EL (cell line): ENCODE measurements around the gene TUBA3C.
"Not testable (repeated sequence)": the region's sequence is repeated elsewhere in the genome, so short reads cannot be mapped to it uniquely, and the experiment has no call there.

Source experiments
- DNase-seq: peaks from one replicate; pipeline ENCODE4 v3.0.0-alpha.2; 2016

The TUBA3C gene

DNA sequence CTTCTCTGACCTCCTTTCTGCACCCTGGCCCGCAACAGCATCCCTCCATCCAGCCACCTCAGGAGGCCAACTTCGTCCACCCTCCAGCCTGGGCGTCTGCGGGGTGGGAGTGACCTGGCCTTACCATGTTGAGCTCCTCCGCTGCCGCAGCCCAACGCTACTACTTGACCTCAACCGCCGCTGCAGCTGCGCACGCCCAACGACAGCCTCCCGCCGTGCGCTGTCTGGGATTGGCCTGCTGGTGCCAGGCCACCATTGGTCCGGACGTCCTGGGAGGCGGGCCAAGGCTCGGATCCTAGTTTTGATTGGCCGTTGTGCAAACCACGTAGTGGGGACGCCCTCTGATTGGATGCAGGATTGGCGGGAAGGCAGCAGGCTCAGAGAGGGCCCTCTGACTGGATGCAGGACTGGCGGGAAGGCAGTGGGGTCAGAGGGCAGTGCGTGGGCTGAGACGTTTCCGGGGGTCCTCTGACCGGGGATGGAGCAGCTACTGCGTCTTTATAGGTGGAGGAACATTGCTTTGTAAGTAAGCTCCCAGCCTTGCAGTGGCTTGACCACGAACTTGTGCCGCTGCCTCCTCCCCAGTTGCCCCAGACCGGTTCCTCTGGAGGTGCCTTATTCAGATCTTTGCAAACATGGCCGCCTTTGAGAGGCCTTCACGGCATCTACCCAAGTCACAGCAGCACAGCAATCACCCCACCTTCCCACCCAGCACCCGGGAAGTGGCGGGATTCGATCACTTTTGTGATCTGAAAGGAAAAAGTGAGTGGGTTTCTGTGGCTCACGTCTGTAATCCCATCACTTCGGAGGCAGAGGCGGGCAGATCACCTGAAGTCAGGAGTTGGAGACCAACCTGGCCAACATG is at the start of gene TUBA3C:
Gene TUBA3C, minus strand, starts transcription at position 204 of the 865 bp plus-strand sequence. Its CDS starts 77 bp downstream, at position 127.
- DNase-seq, result no peak

DNA sequence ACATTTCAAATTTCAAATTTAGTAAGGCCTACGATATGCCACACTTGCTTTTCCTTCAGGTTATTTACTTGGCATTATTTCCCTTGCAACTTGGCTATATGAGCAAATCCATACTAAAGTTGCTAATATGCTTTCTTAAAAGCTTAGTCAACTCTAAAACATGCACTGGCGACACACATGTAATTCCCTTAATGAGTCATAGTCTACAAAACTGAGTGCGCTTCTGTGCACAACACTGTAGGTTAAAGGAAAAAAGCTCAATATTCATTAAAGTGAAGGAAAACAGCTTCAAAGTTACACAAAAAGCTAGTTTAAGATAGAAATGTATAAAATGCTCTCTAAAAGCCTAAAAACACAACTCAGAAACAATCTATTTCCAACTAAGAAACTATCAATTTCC is 25.8 kb upstream of the TUBA3C start:
- not testable (repeated sequence) for DNase-seq

DNA sequence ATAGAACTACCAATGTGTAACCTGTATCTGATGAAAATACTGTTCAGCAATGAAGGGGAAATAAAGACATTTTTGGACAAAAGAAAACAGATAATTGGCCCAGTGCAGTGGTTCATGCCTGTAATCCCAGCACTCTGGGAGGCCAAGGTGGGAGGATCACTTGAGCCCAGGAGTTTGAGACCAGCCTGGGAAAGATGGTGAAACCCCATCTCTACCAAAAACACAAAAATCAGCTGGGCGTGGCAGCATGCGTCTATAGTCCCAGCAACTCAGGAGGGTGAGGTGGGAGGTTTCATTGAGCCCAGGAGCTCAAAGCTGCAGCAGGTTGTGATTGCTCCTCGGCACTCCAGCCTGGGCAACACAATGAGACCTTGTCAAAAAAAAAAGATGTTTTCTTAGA is 11.0 kb upstream of the TUBA3C start:
- not testable (repeated sequence) for DNase-seq

DNA sequence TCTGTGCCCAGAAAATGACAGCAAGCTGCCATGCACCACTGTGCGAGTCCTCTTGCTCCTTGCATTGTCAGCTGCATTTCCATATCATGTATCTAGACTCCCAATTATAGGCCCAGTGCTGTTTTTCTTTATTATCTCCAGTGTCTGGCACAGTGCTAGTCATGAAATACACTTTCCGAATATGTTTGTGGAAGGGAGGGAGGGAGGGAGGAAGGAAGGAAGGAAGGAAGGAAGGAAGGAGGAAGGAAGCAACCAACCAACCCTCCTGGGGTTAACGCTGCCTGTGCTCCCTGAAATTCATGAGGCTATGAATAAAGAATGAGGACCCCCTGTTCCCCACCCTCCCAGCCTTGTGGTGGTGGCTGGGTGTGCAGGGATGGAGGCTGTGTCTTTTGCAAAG is 8.3 kb upstream of the TUBA3C start:
- not testable (repeated sequence) for DNase-seq

DNA sequence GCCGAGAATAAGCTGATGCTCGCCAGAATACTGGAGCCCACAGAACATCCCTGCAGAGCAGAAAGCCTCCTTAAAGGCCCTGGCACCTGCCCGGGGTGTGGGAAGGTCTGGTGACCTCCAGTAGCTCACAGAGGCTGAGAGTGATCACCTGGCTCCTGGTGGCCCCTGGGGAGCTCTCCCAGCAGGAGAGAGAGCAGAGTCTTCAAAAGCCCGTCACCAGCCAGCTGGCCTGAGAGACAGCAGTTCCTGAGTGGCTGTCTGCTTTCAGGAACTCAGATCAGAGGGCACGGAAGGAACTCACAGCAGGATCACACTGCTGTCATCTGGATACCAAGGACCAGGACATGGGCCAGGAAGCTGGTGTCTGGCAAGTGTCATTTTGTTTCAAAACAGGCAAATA is 7.7 kb upstream of the TUBA3C start:
- DNase-seq, result not testable (repeated sequence)

DNA sequence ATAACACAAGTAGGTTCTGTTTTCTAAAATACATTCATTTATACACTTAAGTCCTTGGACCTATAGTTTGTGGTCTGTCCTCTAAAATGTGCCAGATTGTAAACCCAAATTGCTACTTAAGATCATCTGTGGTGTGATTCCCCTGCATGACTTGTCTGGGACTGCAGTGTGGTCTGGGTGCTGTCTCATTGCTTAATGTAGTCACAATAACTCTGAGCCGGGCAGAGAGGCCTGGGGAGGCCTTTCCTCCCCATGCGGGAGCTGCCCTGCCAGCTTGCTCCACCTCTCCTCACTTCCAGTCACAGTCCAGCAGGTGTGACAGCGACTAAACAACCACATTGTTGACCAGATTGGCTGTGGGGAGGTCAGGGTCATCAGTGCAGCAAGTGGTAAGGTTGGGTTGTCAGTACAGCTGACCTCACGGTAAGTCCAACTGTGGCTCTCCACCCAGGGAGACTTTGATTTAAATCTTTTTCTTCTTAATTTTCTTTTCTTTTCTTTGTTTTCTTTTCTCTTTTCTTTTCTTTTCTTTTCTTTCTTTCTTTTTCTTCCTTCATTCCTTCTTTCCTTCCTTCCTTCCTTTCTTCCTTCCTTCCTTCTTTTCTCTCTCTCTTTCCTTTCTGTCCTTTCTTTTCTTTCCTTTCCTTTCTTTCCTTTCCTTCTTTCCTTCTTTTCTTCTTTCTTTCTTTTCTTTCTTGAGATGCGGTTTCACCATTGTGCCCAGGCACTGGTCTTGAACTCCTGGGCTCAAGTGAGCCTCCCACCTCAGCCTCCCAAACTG is 4.4 kb upstream of the TUBA3C start:
- DNase-seq, result no peak

DNA sequence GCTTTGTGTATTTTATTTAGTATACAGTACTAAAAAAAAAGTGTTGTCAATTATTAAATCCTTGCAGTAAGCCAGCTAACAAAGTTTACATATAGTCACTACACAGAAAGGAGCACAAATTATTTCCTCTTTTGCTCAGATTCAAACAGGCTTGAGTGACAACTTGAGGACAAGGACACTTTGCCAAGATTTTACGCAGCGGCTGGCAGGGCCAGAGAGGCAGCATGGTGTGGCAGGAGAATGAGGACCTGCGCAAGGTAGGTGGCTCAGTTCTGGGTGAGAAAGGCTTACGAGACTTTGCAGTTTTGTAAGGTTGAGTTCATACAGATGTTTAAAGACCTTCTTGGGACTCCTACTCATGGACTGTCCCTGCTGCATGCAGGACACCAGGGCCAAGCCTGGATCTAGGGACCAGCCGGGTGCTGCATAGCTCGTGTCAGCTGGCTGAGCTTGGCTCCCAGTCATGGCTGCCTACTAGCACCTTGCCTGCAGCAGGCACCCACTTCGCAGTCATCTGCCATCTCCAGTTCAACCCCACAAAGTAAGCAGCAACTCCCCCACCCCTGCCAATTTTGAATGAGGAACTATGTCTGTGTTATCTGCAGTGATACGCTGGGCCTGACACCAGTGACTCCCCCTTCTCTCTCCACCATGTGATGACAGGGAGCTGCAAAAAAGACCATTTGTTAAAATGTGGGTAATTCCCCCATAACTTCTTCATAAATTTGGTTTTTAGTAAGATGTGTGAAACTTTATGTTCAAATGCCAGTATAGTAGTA is 3.7 kb upstream of the TUBA3C start:
- no peak for DNase-seq

DNA sequence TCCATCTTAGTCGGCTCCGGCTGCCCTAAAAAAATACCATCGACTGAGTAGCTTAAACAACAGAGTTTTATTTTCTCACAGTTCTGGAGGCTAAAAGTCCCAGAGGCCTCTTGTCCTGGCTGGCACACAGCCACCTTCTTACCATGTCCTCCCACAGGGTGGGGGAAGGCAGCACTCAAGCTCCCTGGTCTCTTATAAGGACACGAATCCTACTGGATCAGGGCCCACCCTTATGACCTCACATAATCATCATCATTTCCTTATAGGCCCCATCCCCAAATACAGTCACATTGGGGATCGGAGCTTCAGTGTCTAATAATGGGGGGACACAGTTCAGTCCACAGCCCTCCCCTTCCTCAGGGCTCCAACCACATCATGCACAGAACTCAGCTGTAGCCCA is 2.6 kb upstream of the TUBA3C start:
- no peak for DNase-seq

DNA sequence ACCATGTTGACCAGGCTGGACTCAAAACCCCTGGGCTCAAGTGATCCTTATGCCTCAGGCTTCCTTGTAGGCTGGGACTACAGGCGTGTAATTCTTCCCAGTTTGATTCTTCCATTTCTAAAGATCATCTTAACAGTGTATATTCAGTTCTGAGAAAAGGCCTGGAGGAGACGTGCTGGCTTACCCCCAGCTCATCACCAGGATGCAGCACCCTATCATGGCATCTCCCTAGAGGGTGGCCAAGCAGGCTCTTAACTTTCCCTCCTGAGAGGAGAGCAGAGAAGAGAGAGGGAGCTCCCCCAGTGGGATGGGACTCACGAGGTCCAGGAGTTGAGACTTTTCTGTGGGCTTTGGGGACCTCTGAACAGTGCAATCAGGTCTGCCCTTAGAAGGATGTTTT is 2.1 kb upstream of the TUBA3C start:
- no peak for DNase-seq

DNA sequence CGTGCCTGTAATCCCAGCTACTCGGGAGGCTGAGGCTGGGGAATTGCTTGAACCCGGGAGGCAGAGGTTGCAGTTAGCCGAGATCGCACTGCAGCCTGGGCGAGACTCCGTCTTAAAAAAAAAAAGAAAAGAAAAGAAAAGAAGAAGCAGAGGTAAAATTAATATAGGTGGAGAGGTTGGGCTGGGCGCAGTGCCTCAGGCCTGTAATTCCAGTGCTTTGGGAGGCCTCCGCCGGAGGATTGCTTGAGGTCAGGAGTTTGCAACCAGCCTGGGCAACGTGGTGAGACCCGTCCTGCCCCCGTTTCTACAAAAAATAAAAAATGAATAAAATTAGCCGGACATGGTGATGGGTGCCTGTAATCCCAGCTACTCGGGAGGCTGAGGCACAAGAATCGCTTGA is 912 bp upstream of the TUBA3C start:
- DNase-seq, result no peak

DNA sequence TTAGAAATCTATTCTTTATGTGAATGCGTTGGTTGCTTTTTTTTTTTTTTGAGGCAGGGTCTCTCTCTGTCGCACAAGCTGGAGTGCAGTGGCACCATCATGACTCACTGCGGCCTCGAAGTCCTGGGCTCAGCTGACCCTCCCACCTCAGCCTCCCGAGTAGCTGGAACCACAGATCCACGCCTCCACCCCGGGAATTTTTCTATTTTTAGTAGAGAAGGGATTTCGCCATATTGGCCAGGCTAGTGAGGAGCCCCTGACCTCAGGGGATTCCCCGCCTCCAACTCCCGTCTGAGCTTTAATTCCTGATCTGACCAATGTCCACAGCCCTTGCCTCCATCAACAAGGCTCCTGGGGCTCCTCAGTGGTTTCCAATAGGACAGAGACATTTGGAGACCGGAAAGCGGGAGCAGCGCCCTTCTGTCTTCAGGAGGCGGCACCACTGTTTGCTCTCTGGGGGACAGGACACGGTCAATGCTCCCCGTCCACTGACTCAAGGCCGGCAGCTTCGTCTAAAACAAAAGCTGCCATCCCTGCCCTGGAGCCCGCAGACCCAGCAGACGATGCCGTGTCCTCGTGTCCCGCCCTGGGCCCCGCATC is 503 bp downstream of the TUBA3C start:
- DNase-seq, result no peak

DNA sequence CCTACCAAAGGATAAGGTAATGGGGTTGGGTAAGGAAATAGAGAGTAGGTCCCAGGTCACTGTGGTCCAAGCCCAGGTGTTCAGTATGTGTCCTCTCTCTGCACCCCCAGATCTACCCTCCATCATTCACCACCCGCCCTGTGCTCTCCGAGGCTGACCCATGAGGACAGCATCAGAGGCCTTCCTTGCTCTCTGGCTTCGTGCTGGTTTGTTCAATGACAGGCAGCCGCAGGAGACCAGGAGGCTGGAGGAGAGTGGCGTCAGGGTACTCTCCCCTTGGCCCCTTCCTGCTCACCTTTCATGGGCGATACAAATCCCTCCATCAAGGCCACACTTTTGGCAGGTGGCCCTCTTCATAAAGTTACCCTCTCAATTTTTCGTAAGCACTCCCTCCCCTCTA is 1.7 kb downstream of the TUBA3C start:
- no peak for DNase-seq

DNA sequence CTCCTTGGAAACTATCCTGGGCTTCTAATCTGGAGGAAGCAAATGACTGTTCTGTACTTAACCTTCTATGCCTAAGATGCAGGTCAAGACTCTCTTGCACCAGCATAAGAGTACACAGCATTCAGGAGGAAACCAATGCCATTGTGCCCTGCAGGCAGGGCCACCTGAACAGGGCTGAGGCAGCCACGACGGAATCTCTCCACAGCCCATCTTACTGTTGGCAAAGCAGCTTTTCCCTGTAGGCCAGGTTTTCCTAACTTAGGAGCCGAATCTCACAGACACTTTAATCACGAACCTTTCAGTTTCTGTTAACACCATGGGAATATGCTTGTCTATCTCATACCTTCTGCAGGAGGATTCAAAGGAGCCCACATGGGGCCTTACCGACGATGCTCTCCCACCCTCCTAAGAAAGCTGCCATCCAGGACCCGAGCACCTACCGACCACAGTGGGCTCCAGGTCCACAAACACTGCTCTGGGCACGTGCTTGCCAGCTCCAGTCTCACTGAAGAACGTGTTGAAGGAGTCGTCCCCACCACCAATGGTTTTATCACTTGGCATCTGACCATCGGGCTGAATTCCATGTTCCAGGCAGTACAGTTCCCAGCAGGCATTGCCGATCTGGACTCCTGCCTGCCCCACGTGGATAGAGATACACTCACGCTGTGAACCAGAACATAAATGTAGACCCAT is 2.6 kb downstream of the TUBA3C start:
- DNase-seq, result no peak

DNA sequence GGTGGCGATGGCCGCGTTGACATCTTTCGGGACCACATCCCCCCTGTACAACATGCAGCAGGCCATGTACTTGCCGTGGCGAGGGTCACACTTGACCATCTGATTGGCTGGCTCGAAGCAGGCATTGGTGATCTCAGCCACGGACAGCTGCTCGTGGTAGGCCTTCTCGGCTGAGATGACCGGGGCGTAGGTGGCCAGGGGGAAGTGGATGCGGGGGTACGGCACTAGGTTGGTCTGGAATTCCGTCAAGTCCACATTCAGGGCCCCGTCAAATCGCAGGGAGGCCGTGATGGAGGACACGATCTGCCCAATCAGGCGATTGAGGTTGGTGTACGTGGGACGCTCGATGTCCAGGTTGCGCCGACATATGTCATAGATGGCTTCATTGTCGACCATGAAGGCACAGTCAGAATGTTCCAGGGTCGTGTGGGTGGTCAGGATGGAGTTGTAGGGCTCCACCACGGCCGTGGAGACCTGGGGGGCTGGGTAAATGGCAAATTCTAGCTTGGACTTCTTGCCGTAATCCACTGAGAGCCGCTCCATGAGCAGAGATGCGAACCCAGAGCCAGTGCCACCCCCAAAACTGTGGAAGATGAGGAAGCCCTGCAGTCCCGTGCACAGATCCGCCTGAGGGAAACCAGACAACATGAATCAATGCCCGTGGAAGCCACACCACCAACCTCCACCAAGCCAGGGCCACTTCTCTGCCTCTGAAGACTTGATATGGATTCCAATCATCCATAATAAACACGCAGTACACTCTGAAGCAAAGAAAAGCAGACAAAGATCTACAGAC is 4.4 kb downstream of the TUBA3C start:
- not testable (repeated sequence) for DNase-seq

DNA sequence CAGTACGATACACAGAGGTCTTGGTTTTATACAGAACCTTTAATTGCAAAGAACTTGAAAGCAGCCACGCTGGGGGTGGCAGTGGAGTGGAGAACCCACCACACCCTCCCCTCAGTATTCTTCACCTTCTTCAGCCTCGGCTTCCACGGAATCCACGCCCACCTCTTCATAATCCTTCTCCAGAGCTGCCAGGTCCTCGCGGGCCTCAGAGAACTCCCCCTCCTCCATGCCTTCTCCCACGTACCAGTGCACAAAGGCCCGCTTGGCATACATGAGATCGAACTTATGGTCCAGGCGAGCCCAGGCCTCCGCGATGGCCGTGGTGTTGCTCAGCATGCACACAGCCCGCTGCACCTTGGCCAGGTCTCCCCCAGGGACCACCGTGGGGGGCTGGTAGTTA is 7.9 kb downstream of the TUBA3C start:
- no peak for DNase-seq

DNA sequence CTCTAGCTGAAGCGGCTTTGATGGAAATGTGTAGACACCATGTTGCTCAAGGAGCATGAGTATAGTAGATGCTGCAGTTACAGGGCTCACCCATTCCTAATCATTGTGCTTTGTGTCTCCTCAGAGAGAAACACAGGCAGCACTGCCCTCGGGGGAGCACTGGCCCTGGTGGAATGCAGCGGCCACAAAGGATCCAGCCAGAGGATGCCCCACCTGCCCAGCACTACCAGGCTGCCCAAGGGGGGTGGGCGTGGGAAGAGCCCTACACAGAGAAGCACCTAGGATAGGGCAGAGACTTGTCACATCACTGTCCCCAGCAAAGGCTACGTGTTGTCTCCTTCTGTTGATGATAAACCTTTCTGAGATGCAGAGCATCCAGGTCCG is 9.0 kb downstream of the TUBA3C start:
- DNase-seq, result no peak

DNA sequence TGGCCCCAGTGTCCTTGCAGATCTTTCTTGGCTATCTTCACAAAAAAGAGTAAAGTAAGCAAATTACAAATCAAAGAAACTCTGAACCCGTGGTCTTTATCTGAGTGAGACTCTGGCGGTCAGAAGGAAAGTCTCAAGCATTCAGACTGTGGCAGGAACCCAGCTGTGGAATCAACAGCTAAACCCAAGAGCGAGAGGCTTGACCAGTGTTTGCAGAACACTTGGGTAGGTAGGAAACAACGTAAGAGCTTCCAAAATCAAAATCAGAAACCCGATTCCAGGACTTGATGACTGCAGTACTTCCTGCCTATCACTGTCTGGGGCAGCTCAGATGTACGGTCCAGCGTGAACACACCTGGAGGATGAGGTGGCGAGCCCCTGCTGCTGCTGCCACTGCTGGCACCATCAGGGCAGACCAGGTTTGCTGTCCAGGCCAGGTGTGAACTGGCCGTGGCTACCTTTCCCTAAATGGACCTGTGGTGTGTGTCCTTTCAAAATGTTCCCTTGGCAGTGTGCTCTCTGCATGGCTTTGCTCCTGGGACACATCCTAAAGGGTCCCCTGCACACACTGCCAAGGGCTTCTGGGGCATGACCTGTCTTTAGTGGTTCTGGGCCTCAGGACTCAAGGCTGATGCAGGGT is 9.5 kb downstream of the TUBA3C start:
- DNase-seq, result no peak

DNA sequence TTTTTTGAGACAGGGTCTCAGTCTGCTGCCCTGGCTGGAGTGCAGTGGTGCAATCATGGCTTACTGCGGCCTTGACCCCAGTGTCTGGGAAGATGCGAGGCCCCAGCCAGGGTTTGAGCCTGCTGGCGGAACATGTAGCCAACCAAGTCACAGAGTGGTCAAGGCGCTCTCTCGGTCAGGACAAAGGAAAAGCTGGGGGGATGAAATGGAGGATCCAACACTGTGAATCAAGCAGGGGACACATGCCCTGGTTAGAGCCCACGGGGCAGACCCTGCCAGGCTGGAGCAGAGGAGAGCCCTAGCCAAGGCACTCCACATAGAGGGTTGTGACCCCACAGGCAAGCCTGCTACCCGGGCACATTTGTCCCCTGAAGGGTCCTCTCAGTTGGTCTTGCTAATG is 10.1 kb downstream of the TUBA3C start:
- no peak for DNase-seq

DNA sequence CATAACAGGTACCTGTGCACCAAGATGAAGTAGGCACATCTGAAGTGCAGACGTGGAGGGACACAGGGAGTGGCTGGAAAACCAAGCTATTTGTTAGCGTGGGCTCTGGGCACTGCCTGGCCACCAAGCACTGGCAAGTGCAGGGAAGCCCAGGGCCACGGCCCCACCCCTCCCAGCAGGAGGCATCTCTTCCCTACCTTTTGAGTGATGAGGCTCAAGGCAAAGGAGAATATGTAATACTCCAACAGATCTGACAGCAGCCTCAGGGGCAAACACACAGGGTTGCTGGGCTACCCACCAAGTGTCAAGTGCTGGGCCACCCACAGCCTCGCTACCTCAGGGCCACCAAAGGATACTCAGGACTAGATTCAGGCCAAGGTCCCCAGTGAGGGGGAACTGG is 11.6 kb downstream of the TUBA3C start:
- DNase-seq, result no peak

DNA sequence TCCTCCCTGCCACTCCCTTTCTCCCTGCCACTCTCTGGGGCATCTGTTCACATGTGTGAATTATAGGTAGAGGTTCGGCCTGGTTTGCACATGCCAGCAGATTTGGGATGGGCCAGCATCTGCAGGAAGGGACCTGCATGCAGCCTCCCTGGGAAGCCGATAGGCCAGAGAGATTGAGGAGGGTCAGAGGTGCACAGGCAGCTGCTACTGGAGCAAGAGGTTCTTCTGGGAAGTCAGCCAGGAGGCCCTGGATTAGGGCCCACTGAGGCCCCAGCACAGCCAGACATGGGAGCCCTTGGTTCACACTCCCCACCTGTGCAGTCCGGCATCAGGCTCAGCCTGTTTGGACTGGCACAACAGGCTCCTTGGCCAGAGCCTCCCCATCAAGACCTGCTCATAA is 12.1 kb downstream of the TUBA3C start:
- DNase-seq, result no peak

DNA sequence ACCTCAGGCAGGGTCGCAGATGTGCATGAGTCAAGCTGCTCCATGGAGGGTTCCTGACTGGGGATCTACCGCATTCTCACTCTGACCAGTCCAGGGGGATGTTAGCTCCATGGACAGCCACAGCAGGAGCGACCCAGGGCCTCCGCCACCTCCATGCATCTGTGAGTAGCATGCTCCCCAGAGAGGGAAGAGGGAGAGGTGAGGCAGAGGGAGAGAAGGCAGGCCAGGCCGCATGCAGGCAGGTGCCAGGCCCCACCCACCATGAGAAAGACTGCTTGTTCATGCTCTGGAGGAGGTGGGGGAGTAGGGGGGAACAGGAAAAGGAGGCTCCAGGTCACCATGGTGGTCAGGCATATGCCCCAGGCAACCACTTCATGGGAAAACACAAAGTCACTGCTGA is 20.3 kb downstream of the TUBA3C start:
- no peak for DNase-seq
